Fibroblast of the aortic adventitia (primary cell): Measurements from ENCODE around the gene FBP1. TPM values are rescaled to one million over a fixed set of nuclear protein-coding genes. Genes with fewer than 3 reads are reported as not detected.

ENCODE experiments used
- DNase-seq: peaks from one replicate; pipeline ENCODE4 v3.0.0-alpha.2; 2010; ENCODE audit warnings: low read depth
- H3K4me3 ChIP-seq: 2 replicates; pipeline ENCODE4 v1.5.1; 2011; ENCODE audit warnings: low read depth, mild to moderate bottlenecking, control low read depth, low read length, moderate library complexity
- CTCF ChIP-seq: IDR thresholded peaks from 2 replicates; pipeline ENCODE4 v1.5.1; 2011; ENCODE audit warnings: mild to moderate bottlenecking, low read length, control low read depth, inconsistent platforms; ENCODE audit not compliant: insufficient read depth
- total RNA-seq: library from RNA; depleted of rRNA; stranded (reverse); fragments of >200 nt; gene quantifications from 2 replicates; pipeline ENCODE4 v1.2.3, GENCODE V29; 2012; ENCODE audit warnings: low replicate concordance

FBP1 gene
- total RNA-seq, 1 donor = not detected

- no peak overlapping the region for H3K4me3 ChIP-seq
- DNase-seq = no peak
- TF ChIP-seq CTCF = no peak
These were observed 29.2 kb upstream of the FBP1 start for GRCh38 chr9:94668418-94668927.

- TF ChIP-seq CTCF = no peak
- DNase-seq = no peak
- no peak overlapping the region for H3K4me3 ChIP-seq
These were observed 27.2 kb upstream of the FBP1 start for GRCh38 chr9:94666364-94667099.

GRCh38 chr9:94665613-94666012, 26.3 kb upstream of the FBP1 start:
- H3K4me3 ChIP-seq = no peak overlapping the region
- no peak for TF ChIP-seq CTCF
- no peak for DNase-seq

- no peak overlapping the region for H3K4me3 ChIP-seq
- no peak for TF ChIP-seq CTCF
These were observed 25.5 kb upstream of the FBP1 start for GRCh38 chr9:94664801-94665200.

GRCh38 chr9:94663640-94664039, 24.3 kb upstream of the FBP1 start:
- TF ChIP-seq CTCF = no peak
- no peak for DNase-seq
- no peak overlapping the region for H3K4me3 ChIP-seq

More at GRCh38 chr9:94664801-94665200, 25.5 kb upstream of the FBP1 start:
- DNase-seq = no peak

- TF ChIP-seq CTCF = no peak
- H3K4me3 ChIP-seq = no peak overlapping the region
- no peak for DNase-seq
These were observed 23.8 kb upstream of the FBP1 start for GRCh38 chr9:94663140-94663539.
